H1 (cell line): Measurements from ENCODE around the gene WDR59. TPM values are rescaled to one million over a fixed set of nuclear protein-coding genes. Genes with fewer than 3 reads are reported as not detected.

Experiments
- CTCF ChIA-PET: fragments of 300-600 bp; sonication (Branson Sonifier 250); formaldehyde crosslinking; loops from one replicate; lab custom pipeline; 2021; ENCODE audit not compliant: partially characterized antibody; lab: Charles Lee
- POLR2A ChIA-PET: fragments of 300-600 bp; sonication (Branson Sonifier 250); formaldehyde crosslinking; loops from one replicate; lab custom pipeline; 2021; ENCODE audit warnings: inconsistent platforms; ENCODE audit not compliant: partially characterized antibody; lab: Charles Lee
- DNase-seq, 2 experiments: peaks; one replicate each; pipeline versions ENCODE4 v3.0.0 to v3.0.0-alpha.2; 2010 to 2022; ENCODE audit warnings: low spot score in 2 of 2, low read depth in 1 of 2, mixed read lengths in 1 of 2
- FAIRE-seq: peaks from 2 replicates; lab custom pipeline; 2011; peaks lifted over from hg19 to GRCh38; lab: Jason Lieb, UNC
- H2AFZ ChIP-seq: 2 replicates; pipeline ENCODE4 v1.8.1; 2012; ENCODE audit warnings: low read length, inconsistent platforms
- H2AK5ac ChIP-seq: 2 replicates; pipeline ENCODE4 v1.6.1; 2013; ENCODE audit warnings: low read depth, low read length
- H2BK120ac ChIP-seq: replicated peaks from 2 replicates; pipeline ENCODE3; 2013; ENCODE audit warnings: low read depth, low read length, inconsistent platforms
- H2BK12ac ChIP-seq: 2 replicates; pipeline ENCODE4 v1.6.1; 2013; ENCODE audit warnings: low read depth, low read length
- H2BK15ac ChIP-seq: 2 replicates; pipeline ENCODE4 v1.6.1; 2013; ENCODE audit warnings: low read length
- H2BK20ac ChIP-seq: 2 replicates; pipeline ENCODE4 v1.6.1; 2013; ENCODE audit warnings: low read length
- H2BK5ac ChIP-seq: 2 replicates; pipeline ENCODE4 v1.6.1; 2013; ENCODE audit warnings: low read depth, low read length
- H3K14ac ChIP-seq: 2 replicates; pipeline ENCODE4 v1.6.1; 2013; ENCODE audit warnings: inconsistent platforms; ENCODE audit not compliant: insufficient read length
- H3K18ac ChIP-seq: 2 replicates; pipeline ENCODE4 v1.6.1; 2013; ENCODE audit warnings: low read length; ENCODE audit errors: extremely low read depth
- H3K23ac ChIP-seq: 2 replicates; pipeline ENCODE4 v1.6.1; 2013; ENCODE audit warnings: inconsistent platforms; ENCODE audit not compliant: insufficient read length
- H3K23me2 ChIP-seq: 2 replicates; pipeline ENCODE4 v1.6.1; 2013; ENCODE audit warnings: low read depth, low read length
- H3K27ac ChIP-seq: 2 replicates; pipeline ENCODE4 v1.6.1; 2011; ENCODE audit warnings: low read depth, low read length, inconsistent platforms
- H3K27me3 ChIP-seq, 4 experiments: replicated peaks in 1 of 4; 1 replicate in 1 of 4; 2 replicates in 3 of 4; pipeline versions ENCODE4 v1.6.1 to v1.8.1; 2011 to 2013; ENCODE audit warnings: low read length in 3 of 4, mild to moderate bottlenecking in 3 of 4, inconsistent platforms in 2 of 4, mixed read lengths in 2 of 4, moderate library complexity in 1 of 4; ENCODE audit not compliant: control insufficient read depth in 3 of 4, insufficient read depth in 3 of 4; ENCODE audit errors: extremely low read depth in 1 of 4
- H3K36me3 ChIP-seq, 4 experiments: 2 replicates each; pipeline versions ENCODE4 v1.6.1 to v1.8.1; 2011 to 2013; ENCODE audit warnings: mild to moderate bottlenecking in 4 of 4, low read length in 3 of 4, moderate library complexity in 2 of 4, control low read depth in 1 of 4, inconsistent platforms in 1 of 4; ENCODE audit not compliant: insufficient read depth in 4 of 4, control insufficient read depth in 2 of 4
- H3K4ac ChIP-seq: replicated peaks from 2 replicates; pipeline ENCODE3; 2013; ENCODE audit warnings: low read length, low read depth, mixed read lengths, inconsistent platforms; ENCODE audit not compliant: insufficient read length
- H3K4me1 ChIP-seq, 4 experiments: replicated peaks in 1 of 4; 1 replicate in 1 of 4; 2 replicates in 3 of 4; pipeline versions ENCODE4 v1.6.1 to v1.8.1; 2011 to 2013; ENCODE audit warnings: low read length in 3 of 4, inconsistent platforms in 2 of 4, mixed read lengths in 1 of 4; ENCODE audit not compliant: insufficient read depth in 4 of 4, control insufficient read depth in 3 of 4
- H3K4me2 ChIP-seq, 2 experiments: 2 replicates each; pipeline versions ENCODE4 v1.6.1 to v1.8.1; 2011 to 2013; ENCODE audit warnings: low read depth in 2 of 2, low read length in 2 of 2, control low read depth in 1 of 2, inconsistent platforms in 1 of 2, mild to moderate bottlenecking in 1 of 2; ENCODE audit not compliant: insufficient read depth in 1 of 2
- H3K4me3 ChIP-seq, 4 experiments: fragments of 200-600, 300-600 bp in 1 of 4; sonication (generic), shearing (Covaris generic), sonication (Bioruptor Twin) in 1 of 4; 2 replicates each; pipeline versions ENCODE4 v1.5.1 to v1.8.1; 2011 to 2016; ENCODE audit warnings: low read length in 4 of 4, low read depth in 3 of 4, control low read depth in 2 of 4, inconsistent platforms in 2 of 4, mild to moderate bottlenecking in 2 of 4, mixed read lengths in 1 of 4, moderate library complexity in 1 of 4; ENCODE audit not compliant: insufficient read depth in 2 of 4; ENCODE audit errors: extremely low read depth in 1 of 4
- H3K56ac ChIP-seq: replicated peaks from 2 replicates; pipeline ENCODE3; 2013; ENCODE audit warnings: low read depth, mild to moderate bottlenecking, mixed read lengths, low read length, inconsistent platforms; ENCODE audit not compliant: insufficient read length
- H3K79me1 ChIP-seq: 2 replicates; pipeline ENCODE4 v1.6.1; 2013; ENCODE audit warnings: low read depth, low read length, control low read depth
- H3K79me2 ChIP-seq, 2 experiments: 2 replicates each; pipeline versions ENCODE4 v1.6.1 to v1.8.1; 2012 to 2013; ENCODE audit warnings: low read length in 2 of 2, mild to moderate bottlenecking in 2 of 2, inconsistent platforms in 1 of 2; ENCODE audit not compliant: insufficient read depth in 2 of 2, control insufficient read depth in 1 of 2
- H3K9ac ChIP-seq, 4 experiments: replicated peaks in 1 of 4; 1 replicate in 1 of 4; 2 replicates in 3 of 4; pipeline versions ENCODE4 v1.6.1 to v1.8.1; 2011 to 2013; ENCODE audit warnings: low read depth in 3 of 4, low read length in 3 of 4, control low read depth in 2 of 4, mild to moderate bottlenecking in 2 of 4, moderate library complexity in 2 of 4, inconsistent platforms in 1 of 4; ENCODE audit errors: extremely low read depth in 1 of 4
- H3K9me3 ChIP-seq, 2 experiments: 2 replicates each; pipeline versions ENCODE4 v1.6.1 to v1.8.1; 2012 to 2013; ENCODE audit warnings: mild to moderate bottlenecking in 2 of 2, moderate library complexity in 2 of 2, control low read depth in 1 of 2, inconsistent platforms in 1 of 2, low read depth in 1 of 2, low read length in 1 of 2, mixed read lengths in 1 of 2; ENCODE audit not compliant: insufficient read depth in 2 of 2
- H4K20me1 ChIP-seq, 2 experiments: replicated peaks in 1 of 2; 2 replicates each; pipeline versions ENCODE3 to v1.8.1; 2011 to 2013; ENCODE audit warnings: inconsistent platforms in 2 of 2, low read length in 2 of 2, mild to moderate bottlenecking in 1 of 2; ENCODE audit not compliant: insufficient read depth in 2 of 2, control insufficient read depth in 1 of 2
- H4K5ac ChIP-seq: 2 replicates; pipeline ENCODE4 v1.6.1; 2013; ENCODE audit warnings: low read length, low read depth, mixed read lengths, inconsistent platforms; ENCODE audit not compliant: insufficient read length
- H4K8ac ChIP-seq: 2 replicates; pipeline ENCODE4 v1.8.0; 2013; ENCODE audit warnings: mild to moderate bottlenecking, moderate library complexity, low read length, inconsistent platforms; ENCODE audit not compliant: insufficient read depth; ENCODE audit errors: extremely low read depth
- H4K91ac ChIP-seq: replicated peaks from 2 replicates; pipeline ENCODE3; 2013; ENCODE audit warnings: low read length, mixed read lengths, inconsistent platforms; ENCODE audit not compliant: insufficient read length
- WGBS, 2 experiments: shearing (Covaris generic) in 1 of 2; methylation state at CpG; one replicate each; pipeline versions ENCODE4 v1.1.6 to v1.1.7; 2013 to 2015; ENCODE audit warnings: low lambda C conversion rate in 2 of 2, mixed read lengths in 2 of 2, inconsistent platforms in 1 of 2, low coverage in 1 of 2, missing lambda C conversion rate in 1 of 2; ENCODE audit not compliant: insufficient replicate concordance in 2 of 2, insufficient coverage in 1 of 2, insufficient read length in 1 of 2; ENCODE audit errors: extremely low coverage in 1 of 2, missing lambda C conversion rate in 1 of 2; 5-methylcytosine and 5-hydroxymethylcytosine counted together
- polyA plus RNA-seq, 7 experiments: library from polyadenylated mRNA; depleted of rRNA in 3 of 7; stranded (reverse) in 5 of 7; unstranded in 2 of 7; fragments of >200 nt in 5 of 7; fragments of 200-250 nt in 2 of 7; gene quantifications; 1 replicate in 5 of 7; 2 replicates in 1 of 7; 4 replicates in 1 of 7; pipeline versions ENCODE4 v1.2.1 to v1.2.3, GENCODE V29; 2011 to 2013; ENCODE audit warnings: missing spikeins in 2 of 7, mixed read lengths in 2 of 7
- total RNA-seq: library from RNA; stranded (reverse); fragmentation: NEBNext Ultra II Directional; extraction: Animal tissue kit (Norgen Biotek cat#: 25700); gene quantifications from 2 replicates; pipeline ENCODE4 v1.2.1, GENCODE V29; 2021

Gene WDR59
- total and polyA plus RNA-seq, 2 of the 8 experiments (the other 6 are each of a cell fraction or from before 2014, with no cell fraction given), result 84.2 to 124 TPM

DNA sequence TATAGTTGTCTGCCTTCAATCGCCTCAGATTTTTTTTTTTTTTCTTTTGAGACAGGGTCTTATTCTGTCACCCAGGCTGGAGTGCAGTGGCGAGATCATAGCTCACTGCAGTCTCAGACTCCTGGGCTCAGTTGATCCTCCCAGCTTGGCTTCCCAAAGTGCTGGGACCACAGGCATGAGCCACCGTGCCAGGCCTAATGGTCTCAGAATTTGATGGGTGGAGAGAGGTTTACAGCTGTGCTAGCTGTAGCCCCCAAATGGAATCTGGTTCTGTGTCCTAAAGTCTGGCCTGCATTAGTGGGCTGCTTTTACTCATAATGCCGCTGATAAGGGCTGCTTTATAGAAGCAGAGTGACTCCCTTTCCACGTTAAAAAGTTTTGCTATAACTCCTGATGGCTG is 19.0 kb upstream of the WDR59 start:
- no peak overlapping the region for H3K27ac ChIP-seq
- H2BK15ac ChIP-seq, result no peak overlapping the region
- no peak overlapping the region for H4K8ac ChIP-seq
- H3K36me3 ChIP-seq, result no peaks in the 10 kb centered on the region
- H2BK20ac ChIP-seq, result no peak overlapping the region
- H3K23ac ChIP-seq, result no peak overlapping the region
- H2BK5ac ChIP-seq, result no peak overlapping the region
- H3K23me2 ChIP-seq, result peaks cover 9% of the 10 kb centered on the region
- DNase-seq, result no peak
- H3K4me1 ChIP-seq, result peaks cover 2 to 15% (median 7%) of the 10 kb centered on the region in 4 experiments; a peak in 5 of 7 replicates
- no peaks in the 10 kb centered on the region for H3K9me3 ChIP-seq
- no peak overlapping the region for H2AFZ ChIP-seq
- no peak overlapping the region for H3K4ac ChIP-seq
- H3K56ac ChIP-seq, result no peak overlapping the region
- no peak overlapping the region for H2BK12ac ChIP-seq
- 92% methylated on average over 5 of the region's 5 CpGs; no CpG with 5 or more reads in 1 of the 2 experiments for WGBS, 2 experiments
- no peak overlapping the region for H4K5ac ChIP-seq
- H2AK5ac ChIP-seq, result no peak overlapping the region
- no peaks in the 10 kb centered on the region; a peak in 1 of 7 replicates for H3K27me3 ChIP-seq
- H2BK120ac ChIP-seq, result no peak overlapping the region
- H3K4me2 ChIP-seq, result no peak overlapping the region
- H3K79me2 ChIP-seq, result peaks cover 45 to 92% of the 10 kb centered on the region in 2 experiments
- H4K20me1 ChIP-seq, result peaks cover 20 to 35% of the 10 kb centered on the region in 2 experiments
- no peak for FAIRE-seq
- H3K18ac ChIP-seq, result no peak overlapping the region
- ChIA-PET CTCF (interaction anchor here (1.0 to 6.0 kb wide), 3 partner anchors 15 to 108 kb away, joined by 5 to 44 read pairs (median 5); no protein-coding TSS in a partner anchor), POLR2A (interaction anchor here (0.8 to 1.2 kb wide), 3 partner anchors 8 to 108 kb away, joined by 3 read pairs; no protein-coding TSS in a partner anchor)
- no peak overlapping the region for H3K9ac ChIP-seq
- H3K4me3 ChIP-seq, result no peak overlapping the region
- H4K91ac ChIP-seq, result no peak overlapping the region
- H3K79me1 ChIP-seq, result peaks cover 16% of the 10 kb centered on the region
- no peak overlapping the region for H3K14ac ChIP-seq
